OCI-LY7 (cell line): ENCODE measurements around the gene RBMS2. TPM values are rescaled to one million over a fixed set of nuclear protein-coding genes. Genes with fewer than 3 reads are reported as not detected.
"Not testable (repeated sequence)": the region's sequence is repeated elsewhere in the genome, so short reads cannot be mapped to it uniquely, and the experiment has no call there.

Experiments
- BruUV-seq: library from RNA; stranded (reverse); fragments of 400-500 nt; replicated peaks from 2 replicates; lab custom pipeline; 2021; lab: Mats Ljungman, UMichigan
- CTCF ChIA-PET: fragments of 300-600 bp; sonication (Branson Sonifier 250); formaldehyde crosslinking; loops from one replicate; lab custom pipeline; 2022; ENCODE audit warnings: antibody characterized with exemption; ENCODE audit not compliant: unreplicated experiment; lab: Charles Lee
- POLR2A ChIA-PET: fragments of 300-600 bp; sonication (Branson Sonifier 250); formaldehyde crosslinking; loops from one replicate; lab custom pipeline; 2022; ENCODE audit warnings: antibody characterized with exemption; lab: Charles Lee
- DNase-seq: peaks from one replicate; pipeline ENCODE4 v3.0.0-alpha.2; 2015; ENCODE audit warnings: low spot score
- H2AFZ ChIP-seq: fragments of 200-600 bp; sonication (generic), shearing (Covaris generic); 2 replicates; pipeline ENCODE4 v1.6.1; 2014; ENCODE audit warnings: mild to moderate bottlenecking, antibody characterized with exemption, low read length, moderate library complexity
- H3K27ac ChIP-seq: fragments of 200-600 bp; sonication (generic); 2 replicates; pipeline ENCODE4 v1.5.1; 2014; ENCODE audit warnings: mixed run types, low read depth, mild to moderate bottlenecking, moderate library complexity, low read length, inconsistent platforms; ENCODE audit not compliant: poor library complexity, severe bottlenecking
- H3K36me3 ChIP-seq: fragments of 200-600 bp; sonication (generic); 2 replicates; pipeline ENCODE4 v1.6.1; 2014; ENCODE audit warnings: mild to moderate bottlenecking, antibody characterized with exemption, low read length, moderate library complexity, mixed read lengths; ENCODE audit not compliant: insufficient read depth
- H3K4me1 ChIP-seq: fragments of 200-600 bp; sonication (generic); 2 replicates; pipeline ENCODE4 v1.5.1; 2014; ENCODE audit warnings: mild to moderate bottlenecking, low read length; ENCODE audit not compliant: insufficient read depth, poor library complexity, severe bottlenecking
- H3K4me2 ChIP-seq: fragments of 200-600 bp; sonication (generic); 2 replicates; pipeline ENCODE4 v1.6.1; 2014; ENCODE audit warnings: mild to moderate bottlenecking, low read length
- H3K4me3 ChIP-seq: fragments of 200-600 bp; sonication (generic); 2 replicates; pipeline ENCODE4 v1.5.1; 2014; ENCODE audit warnings: mild to moderate bottlenecking, low read depth, low read length; ENCODE audit not compliant: poor library complexity, severe bottlenecking
- H3K79me2 ChIP-seq: fragments of 200-600 bp; sonication (generic); 2 replicates; pipeline ENCODE4 v1.6.1; 2016; ENCODE audit warnings: low read depth, mild to moderate bottlenecking, low read length, moderate library complexity, mixed read lengths; ENCODE audit not compliant: insufficient read depth
- H3K9me2 ChIP-seq: fragments of 200-600 bp; sonication (generic); 2 replicates; pipeline ENCODE4 v1.6.1; 2016; ENCODE audit warnings: mild to moderate bottlenecking, low read length, mixed read lengths; ENCODE audit not compliant: insufficient read depth
- H3K9me3 ChIP-seq: fragments of 200-600 bp; sonication (generic); 2 replicates; pipeline ENCODE4 v1.6.1; 2014; ENCODE audit warnings: mild to moderate bottlenecking, mixed run types, low read length, mixed read lengths
- H4K20me1 ChIP-seq: fragments of 200-600 bp; sonication (generic); 2 replicates; pipeline ENCODE4 v1.6.1; 2014; ENCODE audit warnings: mild to moderate bottlenecking, antibody characterized with exemption, low read length, moderate library complexity, mixed read lengths; ENCODE audit not compliant: insufficient read depth
- EZH2phosphoT487 ChIP-seq: fragments of 200-600 bp; sonication (generic); IDR thresholded peaks from 2 replicates; pipeline ENCODE4 v1.6.1; 2018; ENCODE audit warnings: low read depth, borderline replicate concordance, mild to moderate bottlenecking, mixed run types, antibody characterized with exemption, low read length, moderate library complexity, mixed read lengths
- intact Hi-C: fragments of 100-400 bp; cut with micrococcal nuclease; formaldehyde crosslinking; loops from one replicate; pipeline ENCODE4 v1.10.0; 2022; ENCODE audit not compliant: unreplicated experiment
- total RNA-seq, 2 experiments: library from RNA; depleted of rRNA in 1 of 2; stranded (reverse); fragments of >200 nt in 1 of 2; shearing (Covaris generic) in 1 of 2; gene quantifications; 2 replicates each; pipeline ENCODE4 v1.2.3, GENCODE V29; 2014 to 2022
- TF ChIP-seq, protein P1 (sequence below): fragments of 200-600 bp; sonication (generic); conservative IDR thresholded peaks from 2 replicates; pipeline ENCODE4 v1.5.1; 2014; ENCODE audit warnings: mild to moderate bottlenecking, antibody characterized with exemption, low read length, moderate library complexity, mixed read lengths

RBMS2 gene
- total RNA-seq, 2 experiments from 2014 or later = 0.27 to 0.32 TPM

DNA sequence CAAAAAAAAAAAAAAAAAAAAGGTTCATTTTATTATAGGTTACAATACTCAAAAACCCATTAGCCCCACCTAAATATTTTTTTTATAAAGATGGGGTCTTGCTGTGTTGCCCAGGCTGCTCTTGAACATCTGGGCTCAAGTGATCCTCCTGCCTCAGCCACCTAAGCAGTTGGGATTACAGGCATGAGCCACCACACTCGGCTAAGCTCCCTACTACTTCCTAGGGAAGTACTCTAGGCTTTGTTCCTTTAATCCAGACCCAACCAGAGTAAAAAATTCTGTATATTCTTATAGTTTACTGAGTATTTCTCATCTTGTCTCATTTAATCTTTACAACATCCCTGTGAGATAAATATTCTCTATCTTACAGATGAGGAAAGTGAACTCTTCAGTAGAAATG is 50.7 kb downstream of the RBMS2 start:
- CTCF ChIA-PET = no interaction called here
- H3K4me1 ChIP-seq = peaks cover 5% of the 10 kb centered on the region
- H3K79me2 ChIP-seq = no peaks in the 10 kb centered on the region
- no peak overlapping the region for H3K27ac ChIP-seq
- H3K4me2 ChIP-seq = no peak overlapping the region
- TF ChIP-seq EZH2phosphoT487 = no peak
- TF ChIP-seq, protein P1, sequence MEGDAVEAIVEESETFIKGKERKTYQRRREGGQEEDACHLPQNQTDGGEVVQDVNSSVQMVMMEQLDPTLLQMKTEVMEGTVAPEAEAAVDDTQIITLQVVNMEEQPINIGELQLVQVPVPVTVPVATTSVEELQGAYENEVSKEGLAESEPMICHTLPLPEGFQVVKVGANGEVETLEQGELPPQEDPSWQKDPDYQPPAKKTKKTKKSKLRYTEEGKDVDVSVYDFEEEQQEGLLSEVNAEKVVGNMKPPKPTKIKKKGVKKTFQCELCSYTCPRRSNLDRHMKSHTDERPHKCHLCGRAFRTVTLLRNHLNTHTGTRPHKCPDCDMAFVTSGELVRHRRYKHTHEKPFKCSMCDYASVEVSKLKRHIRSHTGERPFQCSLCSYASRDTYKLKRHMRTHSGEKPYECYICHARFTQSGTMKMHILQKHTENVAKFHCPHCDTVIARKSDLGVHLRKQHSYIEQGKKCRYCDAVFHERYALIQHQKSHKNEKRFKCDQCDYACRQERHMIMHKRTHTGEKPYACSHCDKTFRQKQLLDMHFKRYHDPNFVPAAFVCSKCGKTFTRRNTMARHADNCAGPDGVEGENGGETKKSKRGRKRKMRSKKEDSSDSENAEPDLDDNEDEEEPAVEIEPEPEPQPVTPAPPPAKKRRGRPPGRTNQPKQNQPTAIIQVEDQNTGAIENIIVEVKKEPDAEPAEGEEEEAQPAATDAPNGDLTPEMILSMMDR = no peak
- POLR2A ChIA-PET = interaction anchor here (0.6 kb wide), 1 partner anchor 192 kb away, joined by 8 read pairs; no protein-coding TSS in a partner anchor
- no peaks in the 10 kb centered on the region for H3K9me3 ChIP-seq
- no peaks in the 10 kb centered on the region for H3K9me2 ChIP-seq
- intact Hi-C loops = no loop called here
- H3K4me3 ChIP-seq = no peak overlapping the region
- no peak for DNase-seq
- H3K36me3 ChIP-seq = no peaks in the 10 kb centered on the region
- no peak overlapping the region for H2AFZ ChIP-seq
- BruUV-seq = no TSS peak
- no peaks in the 10 kb centered on the region for H4K20me1 ChIP-seq

DNA sequence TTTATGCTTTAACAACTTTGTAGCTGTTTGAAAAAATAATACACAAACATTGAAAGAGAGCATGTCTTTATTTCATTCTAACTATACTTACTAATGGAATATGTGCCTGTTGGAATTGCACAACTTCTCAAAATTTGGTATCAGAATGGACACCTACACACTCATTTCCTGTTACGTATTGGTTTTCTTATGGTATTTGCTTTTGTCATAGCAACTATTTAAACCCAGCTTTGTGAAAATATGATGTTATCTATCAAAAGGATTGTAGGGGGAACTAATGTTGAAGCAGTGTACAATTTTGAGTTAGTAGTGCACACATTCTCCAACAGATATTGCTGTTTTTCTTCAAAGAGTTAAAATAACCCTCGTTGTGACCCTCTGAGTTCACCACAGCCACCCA is 52.6 kb downstream of the RBMS2 start:
- intact Hi-C loops = no loop called here
- H3K36me3 ChIP-seq = no peaks in the 10 kb centered on the region
- H2AFZ ChIP-seq = 0 out of 2 replicates have a peak overlapping the region, but pooled peaks have one; percentile 55
- no peaks in the 10 kb centered on the region for H3K9me3 ChIP-seq
- no peaks in the 10 kb centered on the region for H3K79me2 ChIP-seq
- H4K20me1 ChIP-seq = no peaks in the 10 kb centered on the region
- ChIA-PET CTCF (no interaction called here), POLR2A (interaction anchor here (0.6 to 1.2 kb wide), 2 partner anchors 10 to 408 kb away, joined by 3 read pairs; no protein-coding TSS in a partner anchor)
- H3K4me3 ChIP-seq = no peak overlapping the region
- no peak for DNase-seq
- no peak overlapping the region for H3K4me2 ChIP-seq
- H3K27ac ChIP-seq = no peak overlapping the region
- peaks cover 5% of the 10 kb centered on the region for H3K4me1 ChIP-seq
- no peaks in the 10 kb centered on the region for H3K9me2 ChIP-seq
- BruUV-seq = no TSS peak
- TF ChIP-seq, protein P1 = no peak
- TF ChIP-seq EZH2phosphoT487 = no peak

DNA sequence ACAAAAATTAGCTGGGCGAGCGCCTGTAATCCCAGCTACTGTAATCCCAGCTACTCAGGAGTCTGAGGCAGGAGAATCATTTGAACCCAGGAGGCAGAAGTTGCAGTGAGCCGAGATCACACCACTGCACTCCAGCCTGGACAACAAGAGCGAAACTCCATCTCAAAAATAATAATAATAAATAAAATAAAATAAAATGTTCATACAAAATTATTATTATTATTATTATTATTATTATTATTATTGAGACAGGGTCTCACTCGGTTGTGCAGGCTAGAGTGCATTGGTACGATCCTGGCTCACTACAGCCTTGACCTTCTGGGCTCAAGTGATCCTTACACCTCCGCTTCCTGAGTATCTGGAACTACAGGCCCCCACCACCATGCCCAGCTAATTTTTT is 55.6 kb downstream of the RBMS2 start:
- POLR2A ChIA-PET = interaction anchor here (0.6 to 0.7 kb wide), 2 partner anchors 189 to 613 kb away, joined by 3 to 4 read pairs; no protein-coding TSS in a partner anchor
- BruUV-seq, H3K4me2 ChIP-seq, H3K4me3 ChIP-seq, H3K9me2 ChIP-seq, CTCF ChIA-PET, H3K79me2 ChIP-seq, intact Hi-C loops, H3K27ac ChIP-seq, DNase-seq, H3K4me1 ChIP-seq, H4K20me1 ChIP-seq, H3K36me3 ChIP-seq, H2AFZ ChIP-seq, H3K9me3 ChIP-seq: not testable (repeated sequence)
